ENCODE data around the gene PRRG2. TPM values are rescaled to one million over a fixed set of nuclear protein-coding genes. Genes with fewer than 3 reads are reported as not detected.
A peak's percentile ranks its signal among the peaks of the same experiment; 100 is the strongest.
"Not testable (repeated sequence)": the region's sequence is repeated elsewhere in the genome, so short reads cannot be mapped to it uniquely, and the experiment has no call there.

The PRRG2 gene
- total and polyA plus RNA-seq, 7 donors, result 0.24 to 16.0 (median 0.89) TPM

DNA sequence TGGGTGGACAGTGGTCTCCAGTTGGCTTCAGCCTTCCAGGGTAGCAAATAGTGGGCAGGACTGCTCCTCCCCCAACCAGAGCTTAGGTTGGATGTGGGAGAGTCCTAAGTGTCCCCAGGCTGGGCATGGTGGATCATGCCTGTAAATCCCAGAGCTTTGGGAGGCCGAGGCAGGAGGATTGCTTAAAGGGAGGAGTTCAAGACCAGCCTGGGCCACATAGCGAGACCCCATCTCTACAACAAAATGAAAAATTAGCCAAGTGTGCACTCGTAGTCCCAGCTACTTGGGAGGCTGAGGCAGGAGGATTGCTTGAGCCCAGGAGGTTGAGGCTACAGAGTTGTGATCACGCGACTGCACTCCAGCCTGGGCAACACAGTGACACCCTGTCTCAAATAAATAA is 51.5 kb downstream of the PRRG2 start:
- 87 to 95% (median 92%) methylated on average over 5 of the region's 5 CpGs for WGBS, 3 donors
- intact Hi-C loops (cut with DNase I), result no loop called here
- H3K27ac ChIP-seq, result no peak overlapping the region
- H3K27me3 ChIP-seq (ENCODE audit: insufficient read depth in 3 of 3, low read length in 2 of 3), result peaks cover 0 to 4% (median 0%) of the 10 kb centered on the region in 3 donors
- no peak overlapping the region for H3K4me3 ChIP-seq
- ATAC-seq (no peak), DNase-seq (no peak)
- H3K4me1 ChIP-seq, result no peaks in the 10 kb centered on the region
- TF ChIP-seq, protein P1, sequence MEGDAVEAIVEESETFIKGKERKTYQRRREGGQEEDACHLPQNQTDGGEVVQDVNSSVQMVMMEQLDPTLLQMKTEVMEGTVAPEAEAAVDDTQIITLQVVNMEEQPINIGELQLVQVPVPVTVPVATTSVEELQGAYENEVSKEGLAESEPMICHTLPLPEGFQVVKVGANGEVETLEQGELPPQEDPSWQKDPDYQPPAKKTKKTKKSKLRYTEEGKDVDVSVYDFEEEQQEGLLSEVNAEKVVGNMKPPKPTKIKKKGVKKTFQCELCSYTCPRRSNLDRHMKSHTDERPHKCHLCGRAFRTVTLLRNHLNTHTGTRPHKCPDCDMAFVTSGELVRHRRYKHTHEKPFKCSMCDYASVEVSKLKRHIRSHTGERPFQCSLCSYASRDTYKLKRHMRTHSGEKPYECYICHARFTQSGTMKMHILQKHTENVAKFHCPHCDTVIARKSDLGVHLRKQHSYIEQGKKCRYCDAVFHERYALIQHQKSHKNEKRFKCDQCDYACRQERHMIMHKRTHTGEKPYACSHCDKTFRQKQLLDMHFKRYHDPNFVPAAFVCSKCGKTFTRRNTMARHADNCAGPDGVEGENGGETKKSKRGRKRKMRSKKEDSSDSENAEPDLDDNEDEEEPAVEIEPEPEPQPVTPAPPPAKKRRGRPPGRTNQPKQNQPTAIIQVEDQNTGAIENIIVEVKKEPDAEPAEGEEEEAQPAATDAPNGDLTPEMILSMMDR (IDR thresholded peaks at IDR 0.05), result no peak
- peaks cover 0 to 11% of the 10 kb centered on the region in 2 donors for H3K36me3 ChIP-seq (ENCODE audit: insufficient read depth in 1 of 2, low read depth in 1 of 2)
- no peaks in the 10 kb centered on the region for H3K9me3 ChIP-seq

DNA sequence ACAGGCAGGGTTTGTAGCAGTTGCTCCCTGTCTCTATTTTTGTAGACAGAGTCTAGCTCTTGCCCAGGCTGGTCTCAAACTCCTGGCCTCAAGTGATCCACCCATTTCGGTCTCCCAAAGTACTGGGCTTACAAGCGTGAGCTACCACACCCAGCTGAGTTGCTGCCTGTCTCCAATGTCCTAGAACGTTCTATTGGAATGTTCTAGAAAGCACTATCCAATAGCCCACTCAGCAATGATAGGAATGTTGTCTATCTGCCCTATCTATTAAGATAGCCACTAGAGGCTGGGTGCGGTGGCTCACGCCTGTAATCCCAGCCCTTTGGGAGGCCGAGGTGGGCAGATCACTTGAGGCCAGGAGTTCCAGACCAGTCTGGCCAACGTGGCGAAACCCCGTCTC is 52.2 kb downstream of the PRRG2 start:
- H3K9me3 ChIP-seq; DNase-seq; H3K27ac ChIP-seq; H3K27me3 ChIP-seq (ENCODE audit: insufficient read depth in 3 of 3, low read length in 2 of 3); ATAC-seq; H3K4me3 ChIP-seq; intact Hi-C loops (cut with DNase I); H3K4me1 ChIP-seq: not testable (repeated sequence)
- WGBS, 3 donors, result 53 to 72% (median 60%) methylated on average over 9 of the region's 9 CpGs
- H3K36me3 ChIP-seq (ENCODE audit: insufficient read depth in 1 of 2, low read depth in 1 of 2), result peaks cover 0 to 11% of the 10 kb centered on the region in 2 donors

DNA sequence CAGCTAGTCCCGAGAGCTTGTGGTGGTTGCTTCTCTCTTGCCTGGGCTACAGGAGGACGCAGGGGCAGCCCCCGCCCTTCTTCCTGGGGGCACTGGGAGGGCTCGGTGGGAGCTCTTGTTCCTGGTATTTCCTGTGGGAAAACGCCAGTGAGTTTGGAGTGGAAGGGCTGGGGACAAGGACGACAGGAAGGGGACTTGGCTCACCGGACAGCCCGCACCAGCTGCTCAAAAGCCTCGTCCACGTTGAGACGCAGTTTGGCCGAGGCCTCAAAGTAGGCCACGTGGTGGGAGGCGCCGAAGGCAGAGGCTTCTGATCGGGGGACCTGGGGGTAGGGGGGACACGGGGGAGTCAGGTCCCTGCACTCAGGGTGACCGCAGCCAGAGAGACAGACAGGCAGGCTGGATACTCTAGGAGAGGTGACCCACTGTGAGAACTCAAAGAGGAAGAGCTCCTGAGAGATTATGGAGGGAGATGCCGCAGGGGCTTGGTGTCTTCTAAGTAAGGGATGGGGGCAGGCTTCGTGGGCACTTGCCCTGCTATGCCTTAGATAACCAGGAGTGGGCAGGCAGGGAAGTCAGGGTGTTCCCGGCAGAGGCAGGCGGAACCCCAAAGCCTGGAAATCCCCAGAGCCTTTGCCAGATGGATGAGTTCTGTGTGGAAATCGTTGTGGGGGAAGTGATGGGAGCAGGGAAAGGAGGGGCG is 54.6 kb downstream of the PRRG2 start:
- H3K4me1 ChIP-seq, result peaks cover 14% of the 10 kb centered on the region
- 30 to 52% (median 36%) methylated on average over 22 to 24 of the region's 24 CpGs for WGBS, 3 donors
- TF ChIP-seq, protein P1 (IDR thresholded peaks at IDR 0.05), result no peak
- H3K27me3 ChIP-seq (ENCODE audit: insufficient read depth in 3 of 3, low read length in 2 of 3), result peaks cover 0 to 4% (median 0%) of the 10 kb centered on the region in 3 donors
- ATAC-seq (no peak), DNase-seq (no peak)
- H3K36me3 ChIP-seq (ENCODE audit: insufficient read depth in 1 of 2, low read depth in 1 of 2), result peaks cover 0 to 11% of the 10 kb centered on the region in 2 donors
- intact Hi-C loops (cut with DNase I), result loop anchor here (5.0 kb wide), 1 partner anchor 43 kb away; the partner anchor contains the start of gene PRR12 (in 2 of the 2)
- H3K9me3 ChIP-seq, result no peaks in the 10 kb centered on the region
- H3K4me3 ChIP-seq, result no peak overlapping the region
- peak overlapping the region; percentile 2 for H3K27ac ChIP-seq

DNA sequence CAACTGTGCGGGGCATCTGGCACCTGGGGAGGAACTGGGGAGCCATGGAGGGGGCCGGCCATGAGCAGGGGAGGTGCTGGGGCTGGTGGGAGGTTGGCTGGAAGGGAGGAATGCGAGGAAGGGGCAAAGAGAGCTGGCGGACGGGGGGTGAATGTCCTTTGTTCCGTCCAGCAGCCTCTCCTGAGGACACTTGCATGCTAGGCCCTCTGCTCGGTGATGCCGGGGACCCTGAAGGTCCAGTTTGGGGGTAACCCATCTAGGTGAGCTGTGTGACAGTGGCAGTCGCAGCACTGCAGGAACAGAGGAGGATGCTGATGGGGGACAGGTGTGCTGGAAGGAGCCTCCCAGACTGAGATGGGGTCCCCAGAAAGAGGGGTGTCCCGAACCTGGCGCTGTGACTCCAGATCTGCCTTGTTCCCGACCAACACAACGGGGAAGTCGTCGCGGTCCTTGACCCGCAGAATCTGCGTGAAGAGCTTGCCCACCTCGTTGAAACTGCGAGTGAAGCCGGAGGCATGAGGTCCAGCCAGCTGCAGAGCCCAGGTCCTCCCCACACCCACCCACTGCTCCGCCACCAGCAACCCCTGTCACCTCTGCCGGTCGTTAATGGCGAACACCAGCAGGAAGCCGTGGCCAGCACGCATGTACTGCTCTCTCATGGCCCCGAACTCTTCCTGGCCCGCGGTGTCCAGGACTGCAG is 55.3 kb downstream of the PRRG2 start:
- DNase-seq (no peak), ATAC-seq (no peak)
- TF ChIP-seq, protein P1 (IDR thresholded peaks at IDR 0.05), result no peak
- H3K36me3 ChIP-seq (ENCODE audit: insufficient read depth in 1 of 2, low read depth in 1 of 2), result peaks cover 0 to 11% of the 10 kb centered on the region in 2 donors
- WGBS, 3 donors, result 61 to 70% (median 68%) methylated on average over 28 to 30 of the region's 30 CpGs
- H3K4me1 ChIP-seq, result peaks cover 14% of the 10 kb centered on the region
- H3K27me3 ChIP-seq (ENCODE audit: insufficient read depth in 3 of 3, low read length in 2 of 3), result peaks cover 0 to 4% (median 0%) of the 10 kb centered on the region in 3 donors
- intact Hi-C loops (cut with DNase I), result loop anchor here (5.0 kb wide), 1 partner anchor 44 kb away; the partner anchor contains the start of gene PRR12 (in 2 of the 2)
- H3K4me3 ChIP-seq, result no peak overlapping the region
- no peak overlapping the region for H3K27ac ChIP-seq
- no peaks in the 10 kb centered on the region for H3K9me3 ChIP-seq
